PC-9 (cell line): ENCODE results near the gene LAD1. TPM values are rescaled to one million over a fixed set of nuclear protein-coding genes. Genes with fewer than 3 reads are reported as not detected.

ENCODE experiments used
- BruUV-seq: library from RNA; stranded (reverse); fragments of 400-500 nt; replicated peaks from 2 replicates; lab custom pipeline; 2021; lab: Mats Ljungman, UMichigan
- CTCF ChIA-PET: fragments of 300-600 bp; sonication (Branson Sonifier 250); formaldehyde crosslinking; loops from one replicate; lab custom pipeline; 2022; ENCODE audit warnings: antibody characterized with exemption; lab: Charles Lee
- POLR2A ChIA-PET: fragments of 300-600 bp; sonication (Branson Sonifier 250); formaldehyde crosslinking; loops from one replicate; lab custom pipeline; 2022; ENCODE audit warnings: antibody characterized with exemption; ENCODE audit not compliant: unreplicated experiment; lab: Charles Lee
- DNase-seq, 2 experiments: peaks; one replicate each; pipeline versions ENCODE4 v3.0.0 to v3.0.0-alpha.2; 2015 to 2022; ENCODE audit warnings: mixed read lengths in 1 of 2
- H2AFZ ChIP-seq: fragments of 200-600 bp; sonication (generic); 2 replicates; pipeline ENCODE4 v1.8.1; 2017; ENCODE audit warnings: antibody characterized with exemption
- H3F3A ChIP-seq: fragments of 200-600 bp; sonication (generic); 2 replicates; pipeline ENCODE4 v1.8.1; 2017; ENCODE audit warnings: antibody characterized with exemption, mild to moderate bottlenecking, low read depth; ENCODE audit not compliant: insufficient read depth
- H3K27ac ChIP-seq: fragments of 200-600 bp; sonication (generic); 2 replicates; pipeline ENCODE4 v1.6.1; 2016; ENCODE audit warnings: mixed run types
- H3K27me3 ChIP-seq: fragments of 200-600 bp; sonication (generic); 2 replicates; pipeline ENCODE4 v1.6.1; 2016; ENCODE audit warnings: low read depth, mixed run types; ENCODE audit not compliant: insufficient read depth
- H3K36me3 ChIP-seq: fragments of 200-600 bp; sonication (generic); 2 replicates; pipeline ENCODE4 v1.6.1; 2016; ENCODE audit warnings: low read depth, mixed run types
- H3K4me1 ChIP-seq: fragments of 200-600 bp; sonication (generic); replicated peaks from 2 replicates; pipeline ENCODE4 v1.6.1; 2016; ENCODE audit warnings: mixed run types; ENCODE audit not compliant: insufficient read depth
- H3K4me2 ChIP-seq: fragments of 200-600 bp; sonication (generic); 2 replicates; pipeline ENCODE4 v1.6.1; 2017; ENCODE audit warnings: mixed run types
- H3K4me3 ChIP-seq: fragments of 200-600 bp; sonication (generic); 2 replicates; pipeline ENCODE4 v1.6.1; 2016; ENCODE audit warnings: mixed run types
- H3K79me2 ChIP-seq: fragments of 200-600 bp; sonication (generic); 2 replicates; pipeline ENCODE4 v1.6.1; 2017; ENCODE audit warnings: low read depth, mixed run types
- H3K9me2 ChIP-seq: fragments of 200-600 bp; sonication (generic); 2 replicates; pipeline ENCODE4 v1.8.1; 2017; ENCODE audit warnings: mild to moderate bottlenecking; ENCODE audit not compliant: insufficient read depth
- H3K9me3 ChIP-seq: fragments of 200-600 bp; sonication (generic); 2 replicates; pipeline ENCODE4 v1.8.1; 2016; ENCODE audit warnings: low read depth; ENCODE audit not compliant: insufficient read depth
- H4K20me1 ChIP-seq: fragments of 200-600 bp; sonication (generic); 2 replicates; pipeline ENCODE4 v1.8.1; 2017; ENCODE audit not compliant: insufficient read depth
- EZH2 ChIP-seq: fragments of 200-600 bp; sonication (generic); IDR thresholded peaks from 2 replicates; pipeline ENCODE4 v1.8.0; 2017; ENCODE audit warnings: antibody characterized with exemption, low read depth
- intact Hi-C: fragments of 100-400 bp; cut with micrococcal nuclease; formaldehyde crosslinking; loops from one replicate; pipeline ENCODE4 v1.10.0; 2022; ENCODE audit not compliant: unreplicated experiment
- total RNA-seq: library from RNA; stranded (reverse); gene quantifications from 2 replicates; pipeline ENCODE4 v1.2.3, GENCODE V29; 2021
- TF ChIP-seq, protein P1 (sequence below): fragments of 200-600 bp; sonication (generic); conservative IDR thresholded peaks from 2 replicates; pipeline ENCODE4 v1.6.1; 2017; ENCODE audit warnings: mixed run types, antibody characterized with exemption, mild to moderate bottlenecking, moderate library complexity

The LAD1 gene
- total RNA-seq, 1 experiment from 2014 or later = 54.7 TPM

- TF ChIP-seq EZH2 = no peak
- TF ChIP-seq, protein P1, sequence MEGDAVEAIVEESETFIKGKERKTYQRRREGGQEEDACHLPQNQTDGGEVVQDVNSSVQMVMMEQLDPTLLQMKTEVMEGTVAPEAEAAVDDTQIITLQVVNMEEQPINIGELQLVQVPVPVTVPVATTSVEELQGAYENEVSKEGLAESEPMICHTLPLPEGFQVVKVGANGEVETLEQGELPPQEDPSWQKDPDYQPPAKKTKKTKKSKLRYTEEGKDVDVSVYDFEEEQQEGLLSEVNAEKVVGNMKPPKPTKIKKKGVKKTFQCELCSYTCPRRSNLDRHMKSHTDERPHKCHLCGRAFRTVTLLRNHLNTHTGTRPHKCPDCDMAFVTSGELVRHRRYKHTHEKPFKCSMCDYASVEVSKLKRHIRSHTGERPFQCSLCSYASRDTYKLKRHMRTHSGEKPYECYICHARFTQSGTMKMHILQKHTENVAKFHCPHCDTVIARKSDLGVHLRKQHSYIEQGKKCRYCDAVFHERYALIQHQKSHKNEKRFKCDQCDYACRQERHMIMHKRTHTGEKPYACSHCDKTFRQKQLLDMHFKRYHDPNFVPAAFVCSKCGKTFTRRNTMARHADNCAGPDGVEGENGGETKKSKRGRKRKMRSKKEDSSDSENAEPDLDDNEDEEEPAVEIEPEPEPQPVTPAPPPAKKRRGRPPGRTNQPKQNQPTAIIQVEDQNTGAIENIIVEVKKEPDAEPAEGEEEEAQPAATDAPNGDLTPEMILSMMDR = no peak
- Histone ChIP-seq H3K27me3 (peaks cover 18% of the 10 kb centered on the region), H3K9me3 (no peaks in the 10 kb centered on the region), H3K9me2 (no peaks in the 10 kb centered on the region), H3K79me2 (no peaks in the 10 kb centered on the region), H3K4me3 (no peak overlapping the region), H4K20me1 (no peaks in the 10 kb centered on the region), H2AFZ (no peak overlapping the region), H3F3A (no peaks in the 10 kb centered on the region), H3K4me1 (no peaks in the 10 kb centered on the region), H3K36me3 (no peaks in the 10 kb centered on the region), H3K4me2 (no peak overlapping the region), H3K27ac (no peak overlapping the region)
- intact Hi-C loops = no loop called here
- CTCF ChIA-PET = no interaction called here
- no peak for DNase-seq
- no TSS peak for BruUV-seq
- POLR2A ChIA-PET = no interaction called here
Observed at GRCh38 chr1:201411292-201411691, 12.2 kb upstream of the LAD1 start.

DNA sequence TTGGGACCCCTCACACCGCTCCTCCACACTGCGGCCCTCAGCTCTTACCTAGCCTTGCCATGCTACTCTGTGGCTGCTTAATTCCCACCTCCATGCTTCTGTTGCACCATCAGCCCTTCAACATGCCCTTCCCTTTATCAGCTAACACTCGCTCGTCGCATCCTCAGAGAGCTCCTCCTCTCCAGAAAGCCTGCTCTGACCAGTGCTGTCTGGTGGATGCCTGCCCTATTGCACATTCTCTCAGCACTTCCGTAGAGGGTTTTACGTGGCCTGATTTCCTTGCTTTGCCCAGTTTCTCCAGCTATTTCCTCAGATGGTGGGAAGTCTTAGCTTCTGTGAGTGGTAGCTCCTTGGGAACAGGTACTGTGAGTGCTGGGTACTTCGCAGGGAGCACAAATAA lies 10.3 kb upstream of the LAD1 start:
- Histone ChIP-seq H3K9me3 (no peaks in the 10 kb centered on the region), H2AFZ (no peak overlapping the region), H3K27me3 (peaks cover 9% of the 10 kb centered on the region; the same call in 1 of the 2 replicates), H3K4me1 (no peaks in the 10 kb centered on the region), H3K27ac (no peak overlapping the region), H3K36me3 (no peaks in the 10 kb centered on the region), H3K4me2 (no peak overlapping the region), H4K20me1 (no peaks in the 10 kb centered on the region), H3F3A (no peaks in the 10 kb centered on the region), H3K79me2 (no peaks in the 10 kb centered on the region), H3K4me3 (no peak overlapping the region), H3K9me2 (no peaks in the 10 kb centered on the region)
- intact Hi-C loops = loop anchor here (2.0 to 5.0 kb wide), 2 partner anchors 47 to 61 kb away; no protein-coding TSS in a partner anchor
- TF ChIP-seq, protein P1 = no peak
- TF ChIP-seq EZH2 = no peak
- POLR2A ChIA-PET = no interaction called here
- CTCF ChIA-PET = interaction anchor here (0.5 kb wide), 1 partner anchor 454 kb away, joined by 4 read pairs; no protein-coding TSS in a partner anchor
- BruUV-seq = no TSS peak
- no peak for DNase-seq

GRCh38 chr1:201408834-201409200 lies 9.7 kb upstream of the LAD1 start:
- Histone ChIP-seq H3K4me2 (no peak overlapping the region), H3K4me3 (no peak overlapping the region), H4K20me1 (no peaks in the 10 kb centered on the region), H3F3A (no peaks in the 10 kb centered on the region), H3K27me3 (peaks cover 9% of the 10 kb centered on the region; the same call in 1 of the 2 replicates), H3K79me2 (no peaks in the 10 kb centered on the region), H3K4me1 (no peaks in the 10 kb centered on the region), H2AFZ (no peak overlapping the region), H3K27ac (no peak overlapping the region), H3K9me2 (no peaks in the 10 kb centered on the region), H3K9me3 (no peaks in the 10 kb centered on the region), H3K36me3 (no peaks in the 10 kb centered on the region)
- no peak for DNase-seq
- CTCF ChIA-PET = interaction anchor here (0.5 to 0.6 kb wide), 3 partner anchors 27 to 453 kb away, joined by 4 to 8 read pairs (median 5); no protein-coding TSS in a partner anchor
- no TSS peak for BruUV-seq
- intact Hi-C loops = loop anchor here (1.0 to 5.0 kb wide), 4 partner anchors 24 to 155 kb away; no protein-coding TSS in a partner anchor
- POLR2A ChIA-PET = no interaction called here
- TF ChIP-seq EZH2 = no peak
- TF ChIP-seq, protein P1 = no peak
